ENCODE measurements around the gene NELL1. TPM values are rescaled to one million over a fixed set of nuclear protein-coding genes. Genes with fewer than 3 reads are reported as not detected.

The NELL1 gene
- total RNA-seq, 3 donors from 2014 or later (not counting 1 experiment from before 2014, with no cell fraction given): not detected

GRCh38 chr11:21556926-21557325 lies 887.5 kb downstream of the NELL1 start:
- H3K9me3 ChIP-seq (ENCODE audit: control insufficient read depth, insufficient read depth, low read length): no peaks in the 10 kb centered on the region
- H3K27me3 ChIP-seq (ENCODE audit: control insufficient read depth, insufficient read depth, low read length): no peaks in the 10 kb centered on the region
- intact Hi-C loops (cut with micrococcal nuclease): no loop called here
- H3K27ac ChIP-seq (ENCODE audit: low read length): no peak overlapping the region
- no peaks in the 10 kb centered on the region for H3K4me1 ChIP-seq (ENCODE audit: control insufficient read depth, insufficient read depth, low read length)
- H3K36me3 ChIP-seq (ENCODE audit: control insufficient read depth, insufficient read depth, low read length): no peaks in the 10 kb centered on the region
- Mint-ChIP-seq H3K4me1 (no peaks in the 10 kb centered on the region), H3K27me3 (ENCODE audit: low read depth in 2 of 2) (no peaks in the 10 kb centered on the region), H3K27ac (no peak overlapping the region), H3K36me3 (no peaks in the 10 kb centered on the region), H3K4me3 (no peak overlapping the region), H3K9me3 (peaks cover 13 to 18% of the 10 kb centered on the region in 2 donors)
- DNase-seq: no peak
- no peak overlapping the region for H3K4me3 ChIP-seq (ENCODE audit: low read length)
- WGBS (ENCODE audit: insufficient coverage): 63% methylated on average over 2 of the region's 3 CpGs
- no peak for ATAC-seq
- TF ChIP-seq CTCF (IDR thresholded peaks at IDR 0.05): no peak

- Mint-ChIP-seq H3K27ac (no peak overlapping the region), H3K4me3 (no peak overlapping the region), H3K27me3 (ENCODE audit: low read depth in 2 of 2) (no peaks in the 10 kb centered on the region), H3K9me3 (peaks cover 12 to 24% of the 10 kb centered on the region in 2 donors), H3K4me1 (no peaks in the 10 kb centered on the region), H3K36me3 (no peaks in the 10 kb centered on the region)
- no peak for TF ChIP-seq CTCF (IDR thresholded peaks at IDR 0.05)
- H3K36me3 ChIP-seq (ENCODE audit: control insufficient read depth, insufficient read depth, low read length): no peaks in the 10 kb centered on the region
- H3K4me1 ChIP-seq (ENCODE audit: control insufficient read depth, insufficient read depth, low read length): no peaks in the 10 kb centered on the region
- 58% methylated on average over 1 of the region's 2 CpGs for WGBS (ENCODE audit: insufficient coverage)
- no peak overlapping the region for H3K4me3 ChIP-seq (ENCODE audit: low read length)
- ATAC-seq: no peak
- H3K27me3 ChIP-seq (ENCODE audit: control insufficient read depth, insufficient read depth, low read length): no peaks in the 10 kb centered on the region
- no peak for DNase-seq
- no peaks in the 10 kb centered on the region for H3K9me3 ChIP-seq (ENCODE audit: control insufficient read depth, insufficient read depth, low read length)
- no peak overlapping the region for H3K27ac ChIP-seq (ENCODE audit: low read length)
- intact Hi-C loops (cut with micrococcal nuclease): no loop called here
These were observed 891.1 kb downstream of the NELL1 start for GRCh38 chr11:21560466-21560975.

GRCh38 chr11:21561581-21561980 lies 892.2 kb downstream of the NELL1 start:
- Histone ChIP-seq H3K36me3 (ENCODE audit: control insufficient read depth, insufficient read depth, low read length) (no peaks in the 10 kb centered on the region), H3K4me1 (ENCODE audit: control insufficient read depth, insufficient read depth, low read length) (no peaks in the 10 kb centered on the region), H3K27me3 (ENCODE audit: control insufficient read depth, insufficient read depth, low read length) (no peaks in the 10 kb centered on the region), H3K4me3 (ENCODE audit: low read length) (no peak overlapping the region), H3K27ac (ENCODE audit: low read length) (no peak overlapping the region), H3K9me3 (ENCODE audit: control insufficient read depth, insufficient read depth, low read length) (no peaks in the 10 kb centered on the region)
- H3K4me3 Mint-ChIP-seq: no peak overlapping the region
- H3K27ac Mint-ChIP-seq: no peak overlapping the region
- H3K4me1 Mint-ChIP-seq: no peaks in the 10 kb centered on the region
- no peaks in the 10 kb centered on the region for H3K36me3 Mint-ChIP-seq
- intact Hi-C loops (cut with micrococcal nuclease): no loop called here
- DNase-seq (no peak), ATAC-seq (no peak)
- no peak for TF ChIP-seq CTCF (IDR thresholded peaks at IDR 0.05)
- WGBS (ENCODE audit: insufficient coverage): no CpG with 5 or more reads among the region's 1 CpG
- H3K27me3 Mint-ChIP-seq (ENCODE audit: low read depth in 2 of 2): no peaks in the 10 kb centered on the region
- peaks cover 12 to 22% of the 10 kb centered on the region in 2 donors for H3K9me3 Mint-ChIP-seq

- ATAC-seq: no peak
- Mint-ChIP-seq H3K4me3 (no peak overlapping the region), H3K27ac (no peak overlapping the region), H3K27me3 (ENCODE audit: low read depth in 2 of 2) (no peaks in the 10 kb centered on the region), H3K4me1 (no peaks in the 10 kb centered on the region), H3K9me3 (peaks cover 10 to 18% of the 10 kb centered on the region in 2 donors), H3K36me3 (no peaks in the 10 kb centered on the region)
- 92% methylated on average over 2 of the region's 2 CpGs for WGBS (ENCODE audit: insufficient coverage)
- Histone ChIP-seq H3K36me3 (ENCODE audit: control insufficient read depth, insufficient read depth, low read length) (no peaks in the 10 kb centered on the region), H3K27ac (ENCODE audit: low read length) (no peak overlapping the region), H3K27me3 (ENCODE audit: control insufficient read depth, insufficient read depth, low read length) (no peaks in the 10 kb centered on the region), H3K4me1 (ENCODE audit: control insufficient read depth, insufficient read depth, low read length) (no peaks in the 10 kb centered on the region), H3K9me3 (ENCODE audit: control insufficient read depth, insufficient read depth, low read length) (no peaks in the 10 kb centered on the region), H3K4me3 (ENCODE audit: low read length) (no peak overlapping the region)
- no peak for TF ChIP-seq CTCF (IDR thresholded peaks at IDR 0.05)
- DNase-seq: no peak
- intact Hi-C loops (cut with micrococcal nuclease): no loop called here
These were observed 894.7 kb downstream of the NELL1 start for GRCh38 chr11:21564095-21564494.

Measured in natural killer cell (primary cell).